Activated CD4-positive, alpha-beta T cell treated with anti-CD3 and anti-CD28 coated beads for 48 hours (primary cell): ENCODE measurements around the gene CCDC134.
"Not testable (repeated sequence)": the region's sequence is repeated elsewhere in the genome, so short reads cannot be mapped to it uniquely, and the experiment has no call there.

Source experiments
- DNase-seq: peaks from one replicate; pipeline ENCODE4 v3.0.0-alpha.2; 2020

CCDC134 gene

GRCh38 chr22:41825376-41825775 lies 24.9 kb downstream of the CCDC134 start:
- DNase-seq = no peak

GRCh38 chr22:41826021-41826420 lies 25.5 kb downstream of the CCDC134 start:
- no peak for DNase-seq

- DNase-seq = no peak
Observed at GRCh38 chr22:41826430-41827383, 26.2 kb downstream of the CCDC134 start.

- no peak for DNase-seq
Observed at GRCh38 chr22:41827671-41828070, 27.2 kb downstream of the CCDC134 start.

- DNase-seq = no peak
Observed at GRCh38 chr22:41828516-41828915, 28.0 kb downstream of the CCDC134 start.

GRCh38 chr22:41830174-41830573 lies 29.7 kb downstream of the CCDC134 start:
- peak; percentile 28 for DNase-seq

GRCh38 chr22:41831383-41831782 lies 30.9 kb downstream of the CCDC134 start:
- no peak for DNase-seq

GRCh38 chr22:41831828-41832552 lies 31.5 kb downstream of the CCDC134 start:
- DNase-seq = no peak

- DNase-seq = peak; percentile 100
Observed at GRCh38 chr22:41832553-41833368, 32.3 kb downstream of the CCDC134 start, which contains the start of gene SREBF2. TSS of gene SREBF2 (plus strand) at chr22:41833105. CDS start at chr22:41833271, 166 bp downstream.

GRCh38 chr22:41833369-41834004 lies 33.0 kb downstream of the CCDC134 start:
- peak; percentile 55 for DNase-seq

GRCh38 chr22:41834005-41834944 lies 33.8 kb downstream of the CCDC134 start:
- no peak for DNase-seq

GRCh38 chr22:41835462-41835861 lies 35.0 kb downstream of the CCDC134 start:
- not testable (repeated sequence) for DNase-seq

- no peak for DNase-seq
Observed at GRCh38 chr22:41836551-41836950, 36.1 kb downstream of the CCDC134 start.

GRCh38 chr22:41838842-41839618 lies 38.6 kb downstream of the CCDC134 start:
- DNase-seq = no peak

GRCh38 chr22:41840216-41840615 lies 39.7 kb downstream of the CCDC134 start:
- no peak for DNase-seq

GRCh38 chr22:41841085-41841712 lies 40.7 kb downstream of the CCDC134 start:
- DNase-seq = no peak

- peak; percentile 35 for DNase-seq
Observed at GRCh38 chr22:41842996-41843970, 42.8 kb downstream of the CCDC134 start.

GRCh38 chr22:41844036-41844435 lies 43.6 kb downstream of the CCDC134 start:
- DNase-seq = no peak

- no peak for DNase-seq
Observed at GRCh38 chr22:41844513-41844912, 44.0 kb downstream of the CCDC134 start.
